ENCODE measurements around the gene ALK.

DNA sequence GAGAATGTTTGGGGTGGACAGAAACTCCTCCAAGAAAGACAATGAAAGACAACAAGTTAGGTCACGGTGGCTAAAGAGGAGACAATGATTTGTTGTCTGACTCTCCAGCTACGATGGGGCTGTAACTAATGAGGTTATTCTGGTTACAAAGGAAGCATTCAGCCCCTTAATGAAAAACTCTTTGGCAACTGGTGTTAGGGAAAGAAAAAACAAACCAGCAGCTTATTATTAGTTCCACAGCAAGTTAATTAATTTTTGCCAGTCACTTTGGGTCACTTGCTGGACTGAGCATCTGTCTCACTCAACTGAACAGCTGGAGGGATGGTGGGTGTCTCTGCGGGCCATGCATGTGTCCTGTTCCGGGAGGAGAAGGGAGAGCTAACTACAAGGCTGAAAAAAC is 263.7 kb downstream of the ALK start:
- no peak for TF ChIP-seq CTCF (conservative IDR thresholded peaks at IDR 0.05; ENCODE audit: low read depth in 2 of 2)
- TF ChIP-seq EZH2 (IDR thresholded peaks at IDR 0.05; ENCODE audit: low read depth, unreplicated experiment), result no peak
- no peak for TF ChIP-seq REST (IDR thresholded peaks at IDR 0.05; ENCODE audit: unreplicated experiment)
- no peak for TF ChIP-seq POLR2AphosphoS5 (IDR thresholded peaks at IDR 0.05; ENCODE audit: low read depth)
